CD4-positive, alpha-beta T cell (primary cell): ENCODE results near the gene VIT. TPM values are rescaled to one million over a fixed set of nuclear protein-coding genes. Genes with fewer than 3 reads are reported as not detected.

Experiments
- ATAC-seq: fragments of 200-7000 bp; cut with Tn5 transposase; one replicate; pipeline ENCODE4 v1.10.0; 2022; ENCODE audit warnings: mild to moderate bottlenecking; ENCODE audit not compliant: poor library complexity
- CTCF ChIA-PET: fragments of 350-600 bp; sonication (Branson Sonifier 250); formaldehyde crosslinking; loops from one replicate; lab custom pipeline; 2021; ENCODE audit warnings: antibody characterized with exemption, inconsistent platforms; lab: Charles Lee
- POLR2A ChIA-PET: fragments of 350-600 bp; sonication (Branson Sonifier 250); formaldehyde crosslinking; loops from one replicate; lab custom pipeline; 2021; ENCODE audit warnings: antibody characterized with exemption, inconsistent platforms; lab: Charles Lee
- DNase-seq, 14 experiments: peaks; one replicate each; pipeline ENCODE4 v3.0.0-alpha.2; 2013 to 2020; ENCODE audit warnings: mixed read lengths in 2 of 14
- H3K27ac ChIP-seq, 2 donors: one replicate each; pipeline versions ENCODE4 v1.5.1 to v1.7.0; 2013; ENCODE audit warnings: low read length in 2 of 2, low read depth in 1 of 2, mild to moderate bottlenecking in 1 of 2
- H3K27me3 ChIP-seq, 2 experiments: 1 replicate in 1 of 2; 2 replicates in 1 of 2; pipeline versions ENCODE4 v1.6.1 to v1.7.0; 2013; ENCODE audit warnings: low read length in 2 of 2, control low read depth in 1 of 2, mild to moderate bottlenecking in 1 of 2, moderate library complexity in 1 of 2; ENCODE audit not compliant: insufficient read depth in 2 of 2, control insufficient read depth in 1 of 2
- H3K36me3 ChIP-seq: one replicate; pipeline ENCODE4 v1.6.1; 2013; ENCODE audit warnings: low read length, control low read depth; ENCODE audit not compliant: insufficient read depth
- H3K4me1 ChIP-seq: one replicate; pipeline ENCODE4 v1.6.1; 2013; ENCODE audit warnings: low read length, control low read depth; ENCODE audit not compliant: insufficient read depth
- H3K4me3 ChIP-seq: one replicate; pipeline ENCODE4 v1.5.1; 2013; ENCODE audit warnings: mild to moderate bottlenecking, low read length, moderate library complexity
- H3K9me3 ChIP-seq, 2 experiments: 1 replicate in 1 of 2; 2 replicates in 1 of 2; pipeline versions ENCODE4 v1.6.1 to v1.7.0; 2013; ENCODE audit warnings: low read length in 2 of 2, mild to moderate bottlenecking in 2 of 2, control low read depth in 1 of 2, moderate library complexity in 1 of 2; ENCODE audit not compliant: control insufficient read depth in 1 of 2, insufficient read depth in 1 of 2
- H3K27ac Mint-ChIP-seq: one replicate; pipeline ENCODE4 v1.8.0; 2020; ENCODE audit warnings: mixed read lengths
- H3K27me3 Mint-ChIP-seq: one replicate; pipeline ENCODE4 v1.8.0; 2021; ENCODE audit warnings: mixed read lengths
- H3K36me3 Mint-ChIP-seq: one replicate; pipeline ENCODE4 v1.8.0; 2021; ENCODE audit warnings: low read depth, mixed read lengths
- H3K4me1 Mint-ChIP-seq: one replicate; pipeline ENCODE4 v1.8.0; 2021; ENCODE audit warnings: low read depth, mixed read lengths
- H3K4me3 Mint-ChIP-seq: one replicate; pipeline ENCODE4 v1.8.0; 2020; ENCODE audit warnings: mild to moderate bottlenecking, mixed read lengths
- H3K9me3 Mint-ChIP-seq: one replicate; pipeline ENCODE4 v1.8.0; 2020; ENCODE audit warnings: mixed read lengths
- CTCF ChIP-seq: fragments of 200-600 bp; IDR thresholded peaks from one replicate; pipeline ENCODE4 v1.8.0; 2022; ENCODE audit warnings: antibody characterized with exemption, mild to moderate bottlenecking
- intact Hi-C, 2 experiments: fragments of 100-400 bp; cut with DNase I in 1 of 2; cut with micrococcal nuclease in 1 of 2; formaldehyde crosslinking; loops; one replicate each; pipeline versions ENCODE4 v1.15.1 to v1.9.0; 2023 to 2025; cut with DNase I, micrococcal nuclease
- total RNA-seq, 174 experiments: library from RNA in 2 of 174; stranded (reverse) in 2 of 174; gene quantifications; one replicate each; pipeline ENCODE4 v1.2.3 and lab custom pipeline; 2021 to 2026

The VIT gene
- total RNA-seq, 2 experiments from 2014 or later = not detected

- ATAC-seq = no peak
- no peak overlapping the region for H3K27ac ChIP-seq
- DNase-seq = no peak
- no peak overlapping the region for H3K27ac Mint-ChIP-seq
- peaks cover 10% of the 10 kb centered on the region for H3K27me3 Mint-ChIP-seq
- H3K4me3 ChIP-seq = no peak overlapping the region
- CTCF ChIA-PET = no interaction called here
- intact Hi-C loops = no loop called here
- no peaks in the 10 kb centered on the region for H3K4me1 ChIP-seq
- H3K4me1 Mint-ChIP-seq = no peaks in the 10 kb centered on the region
- POLR2A ChIA-PET = no interaction called here
- no peaks in the 10 kb centered on the region for H3K9me3 ChIP-seq
- no peaks in the 10 kb centered on the region for H3K27me3 ChIP-seq
- H3K36me3 ChIP-seq = no peaks in the 10 kb centered on the region
- H3K9me3 Mint-ChIP-seq = no peaks in the 10 kb centered on the region
- no peaks in the 10 kb centered on the region for H3K36me3 Mint-ChIP-seq
- H3K4me3 Mint-ChIP-seq = no peak overlapping the region
- TF ChIP-seq CTCF = no peak
These were observed 79.3 kb downstream of the VIT start for GRCh38 chr2:36775806-36776205.

- POLR2A ChIA-PET = no interaction called here
- peaks cover 4% of the 10 kb centered on the region for H3K27me3 Mint-ChIP-seq
- CTCF ChIA-PET = no interaction called here
- TF ChIP-seq CTCF = no peak
- H3K4me3 Mint-ChIP-seq = no peak overlapping the region
- Histone ChIP-seq H3K9me3 (no peaks in the 10 kb centered on the region), H3K27ac (no peak overlapping the region), H3K27me3 (no peaks in the 10 kb centered on the region), H3K4me1 (no peaks in the 10 kb centered on the region), H3K36me3 (no peaks in the 10 kb centered on the region), H3K4me3 (no peak overlapping the region)
- H3K9me3 Mint-ChIP-seq = no peaks in the 10 kb centered on the region
- no peak for ATAC-seq
- no peak for DNase-seq
- no peaks in the 10 kb centered on the region for H3K36me3 Mint-ChIP-seq
- no peaks in the 10 kb centered on the region for H3K4me1 Mint-ChIP-seq
- H3K27ac Mint-ChIP-seq = no peak overlapping the region
- intact Hi-C loops = no loop called here
These were observed 80.8 kb downstream of the VIT start for GRCh38 chr2:36777272-36777671.

GRCh38 chr2:36777788-36778187 is 81.3 kb downstream of the VIT start:
- Mint-ChIP-seq H3K27me3 (peaks cover 2% of the 10 kb centered on the region), H3K36me3 (no peaks in the 10 kb centered on the region), H3K9me3 (no peaks in the 10 kb centered on the region), H3K4me1 (no peaks in the 10 kb centered on the region), H3K27ac (no peak overlapping the region), H3K4me3 (no peak overlapping the region)
- no peak for ATAC-seq
- H3K36me3 ChIP-seq = no peaks in the 10 kb centered on the region
- CTCF ChIA-PET = no interaction called here
- intact Hi-C loops = no loop called here
- H3K4me1 ChIP-seq = no peaks in the 10 kb centered on the region
- H3K27me3 ChIP-seq = no peaks in the 10 kb centered on the region
- TF ChIP-seq CTCF = no peak
- POLR2A ChIA-PET = no interaction called here
- H3K4me3 ChIP-seq = no peak overlapping the region
- H3K27ac ChIP-seq = no peak overlapping the region
- no peaks in the 10 kb centered on the region for H3K9me3 ChIP-seq
- no peak for DNase-seq
